Measurements from ENCODE around the gene DENND6B.

Gene DENND6B

DNA sequence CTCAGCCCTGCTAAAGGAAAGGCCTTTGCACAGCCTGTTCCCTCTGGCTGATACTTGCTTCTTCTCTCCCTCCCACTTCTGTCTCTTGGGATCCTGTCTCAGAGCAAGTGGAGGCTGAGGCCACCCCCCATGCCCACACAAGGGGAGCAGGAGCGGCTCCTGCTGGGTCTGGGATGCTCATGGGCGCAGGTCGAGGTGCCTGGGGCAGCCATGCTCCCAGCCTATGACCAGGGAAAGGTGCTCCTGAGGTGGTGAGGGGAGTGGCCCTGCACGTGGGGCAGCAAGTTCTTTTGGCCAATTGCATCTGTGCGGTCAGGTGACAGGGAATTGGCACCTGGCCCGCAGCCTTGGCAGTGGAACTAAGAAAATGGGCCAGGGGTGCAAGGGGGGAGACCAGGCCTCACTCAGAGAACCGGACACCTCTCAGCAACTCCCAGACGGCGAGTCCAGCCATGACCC, 58.1 kb downstream of the DENND6B start:
- no peak for DNase-seq

DNA sequence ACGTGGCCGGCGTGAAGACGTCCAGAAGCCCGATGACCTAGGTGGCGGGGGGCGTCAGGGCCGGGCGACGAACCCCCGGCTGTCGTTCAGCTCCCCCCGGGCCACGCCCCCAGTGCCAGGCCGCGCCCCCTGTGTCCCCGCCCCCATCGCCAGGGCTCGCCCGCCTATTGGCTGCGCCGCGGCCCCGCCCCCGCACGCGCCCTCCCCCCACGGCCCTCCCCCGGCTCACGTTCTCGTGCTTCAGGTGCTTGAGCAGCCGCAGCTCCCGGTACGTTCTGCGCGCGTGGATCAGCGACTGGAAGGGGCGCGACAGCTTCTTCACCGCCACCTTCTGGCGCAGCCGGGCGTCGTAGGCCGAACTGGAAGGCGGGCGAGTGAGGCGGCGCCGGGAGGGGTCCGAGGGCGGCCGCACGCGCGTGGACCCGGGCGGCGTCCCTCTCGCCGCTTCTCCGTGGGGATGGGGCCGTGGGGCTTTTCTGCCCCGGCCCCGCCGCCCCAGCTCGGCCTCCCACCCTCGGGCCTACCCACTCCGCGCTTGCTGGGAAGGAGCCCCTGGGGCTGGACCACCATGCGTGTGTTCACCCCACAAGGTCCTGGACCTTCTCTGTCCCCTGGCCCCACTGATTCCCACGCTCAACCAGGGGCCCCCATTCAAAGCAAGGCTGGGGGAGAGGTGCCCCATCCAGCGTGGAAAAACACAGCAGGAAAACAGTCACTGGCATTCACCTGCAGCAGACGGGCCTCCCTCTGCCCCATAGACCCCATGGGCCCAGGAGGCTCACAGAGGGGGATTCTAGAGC, 59.0 kb downstream of the DENND6B start:
- DNase-seq: peak; percentile 84

DNA sequence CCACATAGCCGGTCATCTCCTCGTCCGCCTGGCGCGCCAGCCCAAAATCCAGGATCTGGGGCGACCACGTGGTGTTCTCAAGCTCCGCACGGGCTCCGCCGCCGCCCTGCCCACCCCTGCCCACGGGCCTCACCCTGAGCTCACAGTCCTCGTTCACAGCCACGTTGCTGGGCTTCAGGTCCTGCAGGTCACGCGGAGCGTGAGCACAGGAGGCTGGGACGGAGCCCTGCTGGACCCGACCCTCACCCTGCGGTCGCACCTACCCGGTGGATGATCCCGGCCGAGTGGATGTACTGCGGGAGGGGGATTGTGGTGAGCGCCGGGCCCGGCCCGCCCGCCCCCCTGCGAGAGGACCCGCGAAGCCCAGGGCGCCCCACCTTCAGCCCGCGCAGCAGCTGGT, 59.8 kb downstream of the DENND6B start:
- DNase-seq: no peak

DNA sequence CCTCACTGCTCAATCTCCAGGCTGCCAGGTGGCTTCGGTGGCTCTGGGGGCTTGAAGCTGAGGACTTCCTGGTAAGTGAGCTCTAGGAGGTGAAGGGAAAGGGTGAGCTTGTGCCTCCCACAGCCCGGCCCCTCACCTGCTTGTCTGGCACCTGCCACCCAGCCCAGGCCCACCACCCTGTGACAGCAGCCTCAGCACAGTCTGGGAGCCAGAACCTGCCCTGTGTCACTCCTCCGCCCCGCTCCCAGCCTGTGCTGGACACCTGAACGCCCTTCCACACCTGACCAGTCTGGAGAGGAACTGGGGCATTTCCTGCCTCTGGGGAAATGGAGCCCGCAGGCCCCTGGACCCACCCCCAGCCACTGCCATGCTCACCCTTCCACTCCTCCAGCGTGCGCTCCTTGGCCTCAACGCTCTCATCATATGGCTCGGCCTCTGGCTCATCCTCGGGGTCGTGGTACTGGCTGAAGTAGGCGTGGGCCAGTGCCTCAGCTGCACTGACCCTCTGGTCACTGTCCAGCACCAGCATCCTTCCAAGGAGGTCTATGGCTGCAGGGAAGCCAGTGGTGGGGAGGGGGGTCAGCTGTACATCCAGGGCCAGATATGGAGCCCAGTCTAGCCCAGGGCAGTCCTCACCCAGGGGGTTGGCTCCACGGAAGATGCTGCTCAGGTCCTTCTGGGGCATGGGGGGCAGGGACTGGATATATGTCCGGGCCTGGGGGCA, 61.7 kb downstream of the DENND6B start:
- DNase-seq: no peak

DNA sequence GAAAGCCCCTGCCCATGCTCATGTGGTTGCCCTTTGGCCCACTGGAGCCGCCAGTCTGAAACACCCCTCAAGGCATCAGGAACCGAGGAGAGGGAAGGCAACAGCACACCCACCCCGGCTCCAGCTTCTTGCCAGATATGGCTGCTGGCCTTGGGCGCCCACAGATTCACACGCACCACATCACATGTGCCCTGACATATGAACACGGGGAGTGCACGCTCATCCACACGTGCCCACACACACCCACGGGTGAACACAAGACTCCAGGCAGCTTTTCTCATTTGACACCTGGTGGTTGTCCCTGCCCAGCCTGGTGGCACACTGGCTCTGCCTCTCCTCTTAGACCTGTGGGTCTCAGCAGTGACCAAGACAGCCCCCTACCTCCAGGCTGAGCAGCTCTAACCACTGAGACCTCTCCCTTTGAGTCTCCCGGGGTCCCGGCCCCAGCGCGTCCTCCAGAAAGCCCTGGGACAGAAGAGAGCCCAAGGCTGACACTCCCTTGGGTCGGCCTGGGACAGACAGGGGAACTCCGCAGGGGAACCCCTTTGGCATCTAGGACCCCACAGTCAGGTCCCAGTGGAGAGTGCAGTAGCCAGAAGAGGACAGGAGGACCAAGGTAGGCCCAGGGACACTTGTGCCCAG, 62.6 kb downstream of the DENND6B start:
- no peak for DNase-seq

DNA sequence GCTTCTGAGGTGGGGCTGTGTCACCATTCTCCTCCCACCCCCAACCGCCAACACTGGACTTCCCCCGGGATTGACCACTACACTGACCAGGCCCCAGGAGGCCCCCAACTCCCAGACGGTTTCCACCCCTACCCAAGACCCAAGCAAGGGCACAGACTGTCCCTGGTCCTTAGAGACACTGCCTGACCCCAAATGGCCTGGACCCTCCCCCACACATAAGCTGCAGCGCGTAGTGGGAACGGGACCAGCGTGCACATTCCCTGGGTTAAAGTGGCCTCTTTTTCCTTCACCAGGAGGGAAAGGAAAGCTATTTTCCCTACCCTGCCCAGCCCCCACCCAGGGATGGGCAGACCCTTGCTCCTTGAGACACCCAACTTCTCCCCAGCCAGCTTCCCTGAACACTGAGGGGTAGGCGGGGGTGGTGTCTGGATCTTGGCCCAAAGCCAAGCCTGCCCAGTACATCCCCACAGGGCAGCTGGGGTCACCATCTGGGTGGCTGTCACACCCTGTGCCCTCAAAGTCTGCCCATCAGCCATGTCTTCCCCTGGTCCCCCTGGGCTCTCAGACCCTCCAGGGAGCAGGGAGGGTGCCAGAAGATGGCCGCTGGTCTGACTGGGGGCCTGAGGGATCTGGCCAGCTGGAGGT, 63.7 kb downstream of the DENND6B start:
- DNase-seq: no peak

DNA sequence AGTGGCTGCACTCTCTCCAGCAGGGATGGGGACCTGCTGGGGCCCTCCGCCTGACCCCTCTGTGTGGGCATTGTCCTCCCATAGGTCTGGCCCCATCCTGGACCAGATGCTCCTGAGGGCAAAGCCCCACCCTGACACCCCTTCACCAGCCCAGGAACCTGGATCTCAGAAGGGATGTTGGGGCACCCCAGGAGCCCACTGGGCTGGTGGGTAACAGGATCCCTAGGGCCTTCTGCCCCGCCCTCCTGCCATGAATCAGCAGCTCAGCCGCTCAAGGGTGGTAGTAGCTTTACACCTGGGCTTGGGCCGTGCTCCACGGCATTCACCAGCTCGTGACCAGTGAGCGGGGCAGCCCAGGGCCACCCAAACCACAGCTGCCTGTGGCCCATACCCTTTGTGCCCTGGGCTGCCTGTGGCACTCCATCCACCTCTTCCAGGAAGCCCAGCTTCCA, 64.3 kb downstream of the DENND6B start:
- no peak for DNase-seq

DNA sequence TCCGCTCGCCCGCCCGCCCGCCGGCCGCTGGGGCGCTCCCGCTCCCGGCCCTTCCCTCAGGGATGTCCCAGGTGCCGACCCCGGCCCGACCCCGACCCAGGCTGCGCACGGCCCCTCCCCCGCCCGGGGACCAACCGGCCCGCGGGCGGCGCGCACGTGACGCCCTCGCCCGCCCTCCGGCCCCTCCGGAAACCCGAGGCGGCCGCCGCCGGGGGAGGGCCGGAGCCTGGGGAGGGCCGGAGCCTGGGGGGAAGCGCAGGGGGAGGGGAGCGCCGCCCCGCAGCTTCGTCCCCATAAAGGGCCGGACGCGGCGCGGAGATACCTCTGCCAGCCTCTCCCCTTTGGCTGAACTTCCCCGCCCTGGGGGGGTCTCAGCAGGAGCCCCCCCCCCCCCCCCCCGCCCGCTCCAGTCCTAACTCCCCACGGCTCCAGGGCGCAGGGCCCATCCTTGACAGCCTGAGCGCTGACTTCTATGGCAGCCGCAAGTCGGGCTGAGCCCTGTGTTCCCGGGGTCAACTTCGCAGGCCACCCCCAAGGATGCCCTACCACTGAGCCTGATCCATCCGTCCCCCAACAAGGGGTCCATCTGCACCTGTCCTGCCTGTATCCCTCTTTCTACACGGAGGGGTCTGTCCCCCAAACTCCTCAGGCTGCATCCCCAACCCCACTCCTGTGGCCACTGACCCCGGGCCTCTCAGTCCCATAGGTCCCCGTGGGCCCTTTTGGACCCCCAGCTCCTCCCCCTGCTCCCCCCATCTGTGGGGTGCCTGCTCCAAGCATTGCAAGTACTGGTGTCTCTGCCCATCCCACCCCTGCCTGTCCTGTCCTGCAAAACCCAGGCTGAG, 65.0 kb downstream of the DENND6B start, which contains the start of gene MAPK12:
TSS of gene MAPK12 (minus strand) at position 69 of the 845 bp plus-strand sequence. CDS start 174 bp downstream, outside the sequence.
- DNase-seq: no peak

DNA sequence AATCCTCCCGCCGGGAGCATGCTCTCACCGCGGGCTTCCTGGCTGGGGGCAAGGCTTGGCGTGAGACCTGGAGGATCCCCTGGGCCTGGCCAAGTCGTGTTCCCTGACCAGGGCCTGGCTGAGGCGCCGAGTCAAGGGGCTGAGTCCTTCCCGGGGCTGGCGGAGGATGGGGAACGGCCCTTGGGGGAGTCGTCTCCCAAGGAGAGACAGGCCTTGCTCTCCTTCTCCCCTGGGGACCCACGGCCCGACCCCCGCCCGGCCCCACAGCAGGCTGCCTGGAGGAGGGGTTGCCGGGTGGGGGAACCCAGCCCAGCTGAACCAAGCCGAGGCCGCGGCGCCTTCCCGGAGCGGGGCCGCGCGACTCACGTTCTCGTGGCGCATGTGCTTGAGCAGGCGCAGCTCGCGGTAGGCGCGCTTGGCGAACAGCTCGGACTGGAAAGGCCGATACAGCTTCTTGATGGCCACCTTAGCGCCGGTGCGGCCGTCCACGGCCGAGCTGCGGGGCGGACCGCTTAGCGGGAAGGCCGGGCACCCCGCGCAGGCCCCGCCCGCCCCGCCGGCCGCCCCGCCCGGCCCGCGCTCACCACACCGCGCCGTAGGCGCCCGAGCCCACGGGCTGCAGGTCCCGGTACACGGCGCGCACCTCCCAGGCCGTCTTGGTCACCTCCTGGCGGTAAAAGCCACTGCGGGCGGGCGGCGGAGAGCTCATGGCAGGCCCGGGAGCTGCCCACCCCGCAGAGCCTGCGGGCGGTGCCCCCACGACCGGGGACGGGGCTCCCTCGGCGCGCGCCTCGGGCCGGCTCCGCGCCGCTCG, 65.8 kb downstream of the DENND6B start:
- no peak for DNase-seq

DNA sequence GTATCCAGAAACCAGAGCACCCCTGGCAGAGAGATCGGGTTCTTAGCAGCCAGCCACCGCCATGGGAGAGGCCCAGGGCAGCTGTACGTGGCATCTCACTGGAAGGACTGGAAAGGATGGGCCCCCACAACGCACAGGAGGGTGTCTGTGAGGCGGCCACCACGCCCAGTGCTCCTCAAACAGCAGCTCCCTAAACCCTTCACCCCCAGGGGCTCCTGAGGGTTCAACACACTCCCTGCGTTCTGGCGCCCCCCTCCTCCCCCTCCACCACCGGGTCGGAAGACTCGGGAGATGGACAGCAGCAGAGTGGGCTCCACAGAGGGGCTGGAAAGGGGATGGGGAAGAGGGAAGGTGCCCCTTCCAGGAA, 66.4 kb downstream of the DENND6B start:
- DNase-seq: no peak

DNA sequence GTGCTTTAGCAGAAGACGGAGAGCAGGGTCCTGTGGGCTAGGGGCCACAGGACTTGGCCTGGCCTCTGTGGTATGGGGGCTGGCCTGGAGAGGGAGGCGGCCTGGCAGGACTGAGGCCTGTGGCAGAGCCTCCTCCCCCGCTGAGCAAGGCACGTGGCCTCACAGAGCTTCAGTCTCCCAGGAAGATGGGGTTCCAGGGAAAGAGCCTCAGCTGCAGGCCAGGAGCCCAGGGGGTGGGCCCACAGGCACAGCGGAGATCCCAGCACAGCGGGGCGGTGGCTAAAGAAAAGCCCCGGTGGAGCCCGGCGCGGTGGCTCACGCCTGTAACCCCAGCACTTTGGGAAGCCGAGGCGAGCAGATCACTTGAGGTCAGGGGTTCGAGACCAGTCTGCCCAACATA, 67.5 kb downstream of the DENND6B start:
- no peak for DNase-seq
